HG03457 (cell line): ENCODE measurements around the gene CRIM1.

Experiments
- ATAC-seq: cut with Tn5 transposase; IDR thresholded peaks from one replicate; pipeline ENCODE4 v1.9.1; 2021; ENCODE audit warnings: moderate number of reproducible peaks; ENCODE audit not compliant: unreplicated experiment

The CRIM1 gene

GRCh38 chr2:36451512-36451911 is 95.9 kb downstream of the CRIM1 start:
- no peak for ATAC-seq

- no peak for ATAC-seq
Observed at GRCh38 chr2:36452260-36452659, 96.7 kb downstream of the CRIM1 start.

GRCh38 chr2:36453652-36454051 is 98.1 kb downstream of the CRIM1 start:
- no peak for ATAC-seq

- no peak for ATAC-seq
Observed at GRCh38 chr2:36455011-36455410, 99.4 kb downstream of the CRIM1 start.

GRCh38 chr2:36455788-36456187 is 100.2 kb downstream of the CRIM1 start:
- ATAC-seq, result no peak

- no peak for ATAC-seq
Observed at GRCh38 chr2:36456227-36457175, 100.9 kb downstream of the CRIM1 start.

GRCh38 chr2:36458106-36458505 is 102.5 kb downstream of the CRIM1 start:
- ATAC-seq, result no peak

GRCh38 chr2:36459725-36460137 is 104.2 kb downstream of the CRIM1 start:
- ATAC-seq, result no peak

GRCh38 chr2:36461039-36461681 is 105.6 kb downstream of the CRIM1 start:
- peak; percentile 65 for ATAC-seq

GRCh38 chr2:36462311-36462935 is 106.8 kb downstream of the CRIM1 start:
- ATAC-seq, result no peak

- no peak for ATAC-seq
Observed at GRCh38 chr2:36463365-36463764, 107.8 kb downstream of the CRIM1 start.

- no peak for ATAC-seq
Observed at GRCh38 chr2:36464006-36464721, 108.6 kb downstream of the CRIM1 start.

GRCh38 chr2:36466135-36466534 is 110.6 kb downstream of the CRIM1 start:
- ATAC-seq, result no peak

- no peak for ATAC-seq
Observed at GRCh38 chr2:36468463-36469105, 113.0 kb downstream of the CRIM1 start.

- ATAC-seq, result no peak
Observed at GRCh38 chr2:36469106-36469477, 113.5 kb downstream of the CRIM1 start.

GRCh38 chr2:36469710-36470109 is 114.1 kb downstream of the CRIM1 start:
- ATAC-seq, result no peak

GRCh38 chr2:36473230-36473629 is 117.7 kb downstream of the CRIM1 start:
- ATAC-seq, result no peak

- no peak for ATAC-seq
Observed at GRCh38 chr2:36476411-36476810, 120.8 kb downstream of the CRIM1 start.

- ATAC-seq, result no peak
Observed at GRCh38 chr2:36477315-36477714, 121.7 kb downstream of the CRIM1 start.

- no peak for ATAC-seq
Observed at GRCh38 chr2:36477746-36478145, 122.2 kb downstream of the CRIM1 start.

- ATAC-seq, result no peak
Observed at GRCh38 chr2:36478332-36478738, 122.8 kb downstream of the CRIM1 start.
